Fibroblast of villous mesenchyme (primary cell): ENCODE data around the gene POLA2. TPM values are rescaled to one million over a fixed set of nuclear protein-coding genes. Genes with fewer than 3 reads are reported as not detected.
"Not testable (repeated sequence)": the region's sequence is repeated elsewhere in the genome, so short reads cannot be mapped to it uniquely, and the experiment has no call there.

ENCODE experiments used
- DNase-seq: peaks from one replicate; pipeline ENCODE4 v3.0.0-alpha.2; 2010; ENCODE audit warnings: low read depth
- H3K4me3 ChIP-seq: 2 replicates; pipeline ENCODE4 v1.5.1; 2011; ENCODE audit warnings: low read depth, mild to moderate bottlenecking, low read length
- total RNA-seq: library from RNA; depleted of rRNA; stranded (reverse); fragments of >200 nt; gene quantifications from 2 replicates; pipeline ENCODE4 v1.2.3, GENCODE V29; 2012
- TF ChIP-seq, protein P1 (sequence below): IDR thresholded peaks from 2 replicates; pipeline ENCODE4 v1.5.1; 2012; ENCODE audit warnings: low read depth, mild to moderate bottlenecking, low read length; ENCODE audit not compliant: insufficient read depth

The POLA2 gene
- total RNA-seq, 1 donor: 12.1 TPM

DNA sequence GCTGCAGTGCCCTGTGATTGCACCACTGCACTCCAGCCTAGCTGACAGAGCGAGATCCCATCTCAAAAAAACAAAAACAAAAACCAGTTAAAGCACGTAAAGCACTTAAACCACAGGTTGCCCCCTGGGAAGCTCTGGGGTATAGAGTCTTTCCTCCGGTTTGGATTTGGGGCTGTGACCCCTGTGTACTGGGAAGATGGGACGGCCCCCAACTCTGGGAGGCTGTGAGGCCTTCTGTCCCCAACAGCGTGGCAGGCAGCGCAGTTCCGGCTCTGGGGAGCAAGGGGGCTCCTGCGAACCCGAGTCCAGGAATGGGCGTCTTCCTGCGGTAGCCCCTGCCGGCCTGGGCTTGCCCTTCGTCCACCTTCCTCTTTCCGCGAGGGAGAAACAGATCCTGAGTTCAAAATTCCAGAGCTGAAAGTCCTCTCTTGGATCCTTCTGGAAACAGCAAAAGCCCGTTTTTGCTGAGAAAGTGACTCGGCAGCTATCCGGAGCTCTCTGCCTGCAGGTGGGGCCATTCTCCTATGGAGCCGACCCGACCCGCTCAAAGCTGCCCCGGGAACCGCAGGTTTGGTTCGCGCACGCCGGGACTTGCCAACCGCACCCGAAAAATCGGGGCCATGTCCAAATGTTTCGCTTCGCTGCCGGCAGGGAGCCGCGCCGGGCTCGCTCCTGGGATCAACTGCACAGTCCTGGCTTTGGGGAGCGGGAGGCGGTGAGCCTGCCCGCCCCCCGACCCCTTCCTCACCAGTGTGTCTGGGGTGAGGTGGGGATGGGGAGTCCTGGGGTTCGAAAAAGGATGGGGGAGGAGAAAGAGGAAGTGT is 36.3 kb upstream of the POLA2 start:
- TF ChIP-seq, protein P1, sequence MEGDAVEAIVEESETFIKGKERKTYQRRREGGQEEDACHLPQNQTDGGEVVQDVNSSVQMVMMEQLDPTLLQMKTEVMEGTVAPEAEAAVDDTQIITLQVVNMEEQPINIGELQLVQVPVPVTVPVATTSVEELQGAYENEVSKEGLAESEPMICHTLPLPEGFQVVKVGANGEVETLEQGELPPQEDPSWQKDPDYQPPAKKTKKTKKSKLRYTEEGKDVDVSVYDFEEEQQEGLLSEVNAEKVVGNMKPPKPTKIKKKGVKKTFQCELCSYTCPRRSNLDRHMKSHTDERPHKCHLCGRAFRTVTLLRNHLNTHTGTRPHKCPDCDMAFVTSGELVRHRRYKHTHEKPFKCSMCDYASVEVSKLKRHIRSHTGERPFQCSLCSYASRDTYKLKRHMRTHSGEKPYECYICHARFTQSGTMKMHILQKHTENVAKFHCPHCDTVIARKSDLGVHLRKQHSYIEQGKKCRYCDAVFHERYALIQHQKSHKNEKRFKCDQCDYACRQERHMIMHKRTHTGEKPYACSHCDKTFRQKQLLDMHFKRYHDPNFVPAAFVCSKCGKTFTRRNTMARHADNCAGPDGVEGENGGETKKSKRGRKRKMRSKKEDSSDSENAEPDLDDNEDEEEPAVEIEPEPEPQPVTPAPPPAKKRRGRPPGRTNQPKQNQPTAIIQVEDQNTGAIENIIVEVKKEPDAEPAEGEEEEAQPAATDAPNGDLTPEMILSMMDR: peak; percentile 60
- DNase-seq: peak; percentile 62
- peak overlapping the region; percentile 48 for H3K4me3 ChIP-seq

DNA sequence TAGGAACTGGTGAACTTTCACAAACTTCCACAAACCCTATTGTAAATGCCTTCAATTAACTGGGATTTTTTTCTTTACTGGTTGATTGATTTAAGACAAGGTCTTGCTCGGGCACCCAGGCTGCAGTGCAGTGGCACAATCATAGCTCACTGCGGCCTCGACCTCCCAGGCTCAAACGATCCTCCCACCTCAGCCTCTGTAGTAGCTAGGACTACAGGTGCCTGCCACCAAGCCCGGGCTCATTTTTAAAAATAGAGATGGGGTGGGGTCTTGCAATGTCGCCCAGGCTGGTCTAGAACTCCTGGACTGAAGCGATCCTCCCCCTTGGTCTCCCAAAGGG is 35.7 kb upstream of the POLA2 start:
- TF ChIP-seq, protein P1: no peak
- DNase-seq: no peak
- H3K4me3 ChIP-seq: peak overlapping the region; percentile 48

DNA sequence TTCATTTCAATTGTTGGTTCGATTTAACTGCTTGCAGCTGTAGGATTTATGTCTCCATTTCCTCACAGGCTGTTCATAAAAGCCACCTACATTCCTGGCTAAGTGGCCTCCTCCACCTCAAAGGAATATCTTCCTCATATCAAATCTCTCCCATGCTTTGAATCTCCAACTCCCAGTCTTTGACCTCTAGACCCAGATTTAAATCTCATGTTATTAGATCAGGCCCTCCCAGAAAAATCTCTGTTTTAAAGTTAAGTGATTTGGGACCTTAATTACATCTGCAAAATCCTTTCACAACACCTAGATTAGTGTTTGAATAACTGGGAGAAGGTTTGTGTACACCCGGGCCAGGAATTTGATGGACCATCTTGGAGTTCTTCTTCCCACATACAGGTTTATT is 33.9 kb upstream of the POLA2 start:
- DNase-seq: no peak
- H3K4me3 ChIP-seq: no peak overlapping the region
- TF ChIP-seq, protein P1: no peak

DNA sequence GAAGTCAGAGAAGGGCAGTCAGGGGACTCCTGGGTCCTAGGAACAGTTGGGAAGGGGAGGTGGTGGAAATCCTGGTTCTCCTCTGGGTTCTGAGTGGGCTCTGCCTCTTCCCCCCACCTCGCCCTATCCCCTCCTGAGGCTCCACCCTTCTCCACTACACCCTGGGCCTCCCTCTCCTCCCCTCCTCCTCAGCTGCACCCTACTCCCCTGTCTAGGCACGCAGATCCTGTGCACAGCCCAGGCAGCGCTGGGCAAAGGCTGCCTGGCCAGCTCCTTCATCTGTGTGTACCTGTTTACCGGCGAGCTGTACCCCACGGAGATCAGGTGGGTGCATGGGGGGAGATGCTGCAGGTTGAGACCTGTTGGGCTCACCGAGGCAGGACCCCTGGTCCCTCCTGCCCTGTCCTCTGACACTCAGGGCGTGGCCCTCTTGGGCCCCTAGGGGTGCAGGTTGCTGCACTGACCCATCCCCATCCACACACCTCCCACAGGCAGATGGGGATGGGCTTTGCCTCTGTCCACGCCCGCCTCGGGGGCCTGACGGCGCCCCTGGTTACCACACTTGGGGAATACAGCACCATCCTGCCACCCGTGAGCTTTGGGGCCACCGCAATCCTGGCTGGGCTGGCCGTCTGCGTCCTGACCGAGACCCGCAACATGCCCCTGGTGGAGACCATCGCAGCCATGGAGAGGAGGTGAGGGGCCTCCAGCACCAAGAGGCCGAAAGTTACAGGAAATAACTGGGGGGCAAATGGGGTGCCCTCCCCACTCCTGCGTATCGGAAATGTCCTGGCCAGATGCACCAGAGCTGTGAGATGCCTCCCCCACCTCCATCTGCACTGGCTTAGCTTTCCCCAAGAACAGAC is 25.3 kb upstream of the POLA2 start:
- DNase-seq: no peak
- TF ChIP-seq, protein P1: no peak
- H3K4me3 ChIP-seq: no peak overlapping the region

DNA sequence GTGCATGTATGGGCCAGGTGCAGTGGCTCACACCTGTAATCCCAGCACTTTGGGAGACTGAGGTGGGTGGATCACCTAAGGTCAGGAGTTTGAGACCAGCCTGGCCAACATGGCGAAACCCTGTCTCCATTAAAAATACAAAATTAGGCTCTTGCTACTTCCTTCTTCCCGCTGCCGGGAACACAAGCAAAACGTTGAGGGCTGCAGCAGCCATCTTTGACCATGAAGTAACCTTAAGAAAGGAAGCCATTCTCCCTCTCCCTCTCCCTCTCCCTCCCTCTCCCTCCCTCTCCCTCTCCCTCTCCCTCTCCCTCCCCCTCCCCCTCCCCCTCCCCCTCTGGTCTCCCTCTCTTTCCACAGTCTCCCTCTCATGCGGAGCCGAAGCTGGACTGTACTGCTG is 23.5 kb upstream of the POLA2 start:
- not testable (repeated sequence) for H3K4me3 ChIP-seq, DNase-seq

DNA sequence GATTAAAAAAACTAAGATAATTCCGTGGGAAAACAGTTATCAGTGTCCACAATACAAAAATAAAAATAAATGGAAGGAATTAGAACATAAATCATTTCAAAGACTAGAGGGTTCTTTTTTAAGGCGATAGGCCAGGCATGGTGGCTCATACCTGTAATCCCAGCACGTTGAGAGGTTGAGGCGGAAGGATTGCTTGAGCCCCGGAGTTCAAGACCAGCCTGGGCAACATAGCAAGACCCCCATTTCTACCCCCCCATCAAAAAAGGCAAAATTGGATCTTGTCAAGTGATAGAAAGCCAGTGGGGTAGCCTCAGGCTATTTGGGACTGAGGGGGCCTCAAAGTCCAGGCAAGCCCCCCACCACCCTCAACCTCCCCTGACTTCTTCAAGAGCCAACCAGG is 20.6 kb upstream of the POLA2 start:
- H3K4me3 ChIP-seq: no peak overlapping the region
- TF ChIP-seq, protein P1: no peak
- DNase-seq: no peak

DNA sequence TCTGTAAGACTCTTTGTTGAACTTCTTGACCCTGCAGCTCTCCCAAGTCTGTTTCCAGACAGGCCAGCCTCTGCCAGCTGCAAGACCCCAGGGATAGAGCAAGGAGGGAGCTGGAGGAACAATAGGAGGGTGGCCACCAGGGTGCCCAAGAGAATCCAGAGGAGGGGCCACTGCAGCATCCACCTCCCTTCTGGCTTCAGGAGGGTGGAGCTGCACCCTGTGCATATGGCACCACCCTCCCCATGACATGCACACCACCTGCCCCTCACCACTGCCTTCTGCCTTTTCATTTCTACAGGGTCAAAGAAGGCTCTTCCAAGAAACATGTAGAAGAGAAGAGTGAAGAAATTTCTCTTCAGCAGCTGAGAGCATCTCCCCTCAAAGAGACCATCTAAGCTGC is 20.1 kb upstream of the POLA2 start:
- no peak for DNase-seq
- H3K4me3 ChIP-seq: no peak overlapping the region
- TF ChIP-seq, protein P1: no peak
